Activated naive CD4-positive, alpha-beta T cell treated with anti-CD3 and anti-CD28 coated beads, Interleukin-2, amount 50 U/mL, for 16 hours (primary cell): Measurements from ENCODE around the gene ZMYND10.

Experiments
- DNase-seq: peaks from one replicate; pipeline ENCODE4 v3.0.0-alpha.2; 2020

ZMYND10 gene

GRCh38 chr3:50345586-50346234 is at the start of gene ZMYND10:
Gene ZMYND10 (minus strand): TSS chr3:50345732. CDS start chr3:50345579, 153 bp downstream.
- DNase-seq = peak; percentile 74

GRCh38 chr3:50393061-50393460 is 47.5 kb upstream of the ZMYND10 start:
- DNase-seq = no peak

- no peak for DNase-seq
These were observed 46.7 kb upstream of the ZMYND10 start for GRCh38 chr3:50392101-50392715.

GRCh38 chr3:50390508-50391224 is 45.1 kb upstream of the ZMYND10 start:
- no peak for DNase-seq

DNA sequence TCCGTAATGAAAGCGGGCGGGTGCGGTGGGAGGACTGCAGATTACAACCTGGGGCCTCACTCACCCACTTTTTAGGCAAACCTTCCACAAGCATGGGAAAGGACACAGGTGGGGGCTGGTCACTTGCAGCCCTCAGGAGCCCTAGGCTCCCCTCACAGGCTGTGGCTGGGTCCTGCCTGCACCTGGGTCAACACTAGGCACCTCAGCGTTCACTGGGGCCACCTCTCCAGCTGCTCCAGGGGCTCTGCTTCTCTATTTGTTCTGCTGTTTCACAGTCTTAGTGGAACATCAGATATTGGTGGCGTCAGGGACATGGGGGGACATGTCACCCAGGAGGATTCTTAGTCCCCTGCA is 43.9 kb upstream of the ZMYND10 start:
- DNase-seq = no peak

DNA sequence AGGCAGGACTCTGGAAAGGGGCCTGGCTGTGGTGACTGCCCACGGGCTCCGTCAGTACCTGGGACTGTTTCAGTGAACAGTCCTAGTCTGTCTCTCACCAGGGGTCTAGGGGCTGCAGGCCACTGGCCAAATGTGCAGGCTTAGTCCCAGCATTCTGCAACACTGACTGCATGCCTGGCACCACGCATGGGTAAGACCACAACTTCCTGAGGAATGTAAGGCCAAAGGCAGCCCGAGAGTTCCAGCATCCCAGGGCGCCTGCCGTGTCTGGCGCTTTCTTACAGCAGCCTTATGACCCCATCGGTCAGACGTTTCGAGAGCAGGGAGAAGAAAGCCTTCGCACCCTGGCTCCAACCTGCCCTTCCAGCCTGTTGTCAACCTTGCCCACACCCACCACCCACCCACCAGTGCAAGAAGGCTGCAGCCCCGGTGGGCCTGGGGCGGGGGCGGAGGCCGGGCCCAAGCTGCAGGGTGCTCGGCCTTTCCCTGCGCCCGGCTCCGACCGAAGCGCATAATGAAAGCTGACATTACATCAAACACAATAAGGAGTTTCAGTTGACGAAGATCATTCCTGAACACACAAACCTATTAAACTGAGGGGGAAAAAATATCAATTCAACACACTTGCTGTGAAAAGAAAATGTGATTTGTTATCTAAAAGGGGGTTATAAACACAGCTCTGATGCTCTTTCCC is 43.3 kb upstream of the ZMYND10 start:
- no peak for DNase-seq

- DNase-seq = no peak
These were observed 42.6 kb upstream of the ZMYND10 start for GRCh38 chr3:50388016-50388719.

- no peak for DNase-seq
These were observed 40.2 kb upstream of the ZMYND10 start for GRCh38 chr3:50385754-50386153.

DNA sequence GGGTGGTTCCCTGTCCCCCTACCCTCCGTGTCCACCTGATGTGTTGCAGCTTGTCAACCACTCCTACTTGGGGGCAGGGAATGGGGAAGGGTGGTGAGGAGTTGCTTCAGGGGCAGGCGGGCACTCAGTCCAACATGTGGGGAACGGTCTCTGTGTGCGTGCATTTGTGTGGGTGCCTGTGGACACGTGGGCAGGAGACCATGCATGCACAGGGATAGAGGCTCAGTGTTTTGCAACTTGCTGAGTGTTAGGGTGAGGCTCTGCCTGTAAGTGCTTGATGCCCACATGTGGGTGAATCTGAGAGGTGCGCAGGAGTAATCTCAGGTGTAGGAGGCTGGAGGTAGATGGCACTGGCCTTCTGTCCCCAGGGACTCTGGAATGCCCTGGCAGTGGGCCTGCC is 38.2 kb upstream of the ZMYND10 start:
- DNase-seq = no peak

GRCh38 chr3:50382722-50383121 is 37.2 kb upstream of the ZMYND10 start:
- no peak for DNase-seq

DNA sequence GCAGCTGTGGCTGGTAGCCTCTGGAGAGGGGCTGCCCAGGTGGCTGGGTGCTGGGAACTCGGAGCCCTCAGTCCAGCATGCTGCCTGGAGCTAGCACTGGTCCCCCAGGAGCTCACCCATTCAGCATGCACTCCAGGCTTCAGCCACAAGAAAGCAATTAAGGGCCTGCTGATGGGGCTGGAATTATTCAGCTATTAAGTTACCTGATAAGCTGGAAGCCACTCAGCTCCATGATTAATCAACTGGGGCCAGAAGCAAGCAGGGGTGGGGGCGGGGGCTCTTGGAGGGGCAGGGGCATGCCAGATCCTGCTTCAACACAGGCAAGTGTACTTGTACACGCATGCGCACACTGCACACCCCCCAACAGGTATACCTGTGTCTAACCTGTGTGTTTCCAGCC is 35.9 kb upstream of the ZMYND10 start:
- no peak for DNase-seq

GRCh38 chr3:50380405-50381085 is 35.0 kb upstream of the ZMYND10 start:
- DNase-seq = no peak

DNA sequence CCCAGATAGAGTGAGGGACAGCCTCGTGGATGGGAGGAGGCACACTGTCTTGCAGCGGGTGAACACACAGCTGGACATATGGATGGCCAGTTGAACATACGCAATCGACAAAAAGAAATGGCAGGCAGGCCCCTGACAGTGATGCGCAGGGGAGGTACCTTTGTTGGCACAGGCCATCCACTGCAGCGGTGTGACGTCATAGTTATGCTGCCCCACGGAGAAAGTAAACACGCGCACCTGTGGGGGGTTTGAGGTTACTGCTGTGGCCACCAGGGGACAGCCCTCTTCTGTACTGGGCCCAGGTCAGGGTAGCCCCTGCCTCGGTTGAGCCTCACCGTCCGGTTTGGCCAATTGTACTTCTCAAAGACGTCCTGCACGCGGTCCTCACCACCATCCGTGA is 33.2 kb upstream of the ZMYND10 start:
- DNase-seq = no peak

DNA sequence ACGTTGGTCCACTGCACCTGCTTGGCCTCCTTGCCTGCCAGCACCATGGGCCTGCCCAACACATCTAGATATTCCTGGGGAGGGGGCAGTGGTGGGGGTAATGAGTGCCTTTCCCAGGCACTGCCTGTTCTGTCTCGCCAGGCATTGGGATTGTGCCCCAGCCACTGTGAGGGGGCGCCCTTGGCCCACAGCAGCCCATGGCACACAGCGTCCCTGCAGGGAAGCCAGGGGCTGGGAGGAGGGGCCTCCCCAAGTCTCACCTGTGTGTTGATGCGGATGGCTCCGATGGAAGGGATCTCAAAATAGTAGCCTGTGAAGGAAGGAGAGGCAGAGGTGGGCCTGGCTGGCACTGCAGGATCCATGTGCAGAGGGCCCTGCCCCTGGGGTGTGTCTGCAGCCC is 32.5 kb upstream of the ZMYND10 start:
- DNase-seq = no peak

DNA sequence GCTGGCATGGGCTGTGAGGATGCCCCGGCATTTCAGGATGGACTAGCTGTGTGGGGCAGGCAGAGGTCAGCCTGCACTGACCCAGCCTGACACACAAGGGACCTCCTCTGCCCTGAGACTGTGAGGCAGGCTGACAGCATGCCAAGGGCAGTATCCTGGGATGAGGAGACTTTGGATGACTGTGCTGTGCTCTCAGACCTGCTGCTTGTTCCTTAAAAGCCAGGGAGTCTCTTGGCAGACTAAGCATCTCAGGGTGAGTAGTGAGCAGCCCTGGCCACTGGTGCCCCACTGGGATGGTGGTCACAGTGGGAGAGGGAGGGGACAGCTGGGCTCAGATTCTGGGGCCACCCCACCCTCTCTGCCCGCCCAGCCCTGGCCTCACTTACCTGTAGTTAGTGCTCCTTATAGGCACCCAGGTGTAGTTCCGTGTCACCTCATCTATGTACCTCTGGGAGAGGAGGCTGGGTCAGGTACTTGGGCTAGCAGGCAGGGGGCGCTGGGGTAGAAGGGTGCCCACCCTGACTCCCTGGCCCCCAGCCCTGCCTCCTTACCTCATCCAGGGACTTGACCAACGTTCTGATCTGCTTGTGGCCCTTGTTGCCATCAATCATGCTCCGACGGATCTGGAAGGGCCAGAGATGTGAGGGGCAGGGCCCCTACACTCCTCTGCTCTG is 29.9 kb upstream of the ZMYND10 start:
- no peak for DNase-seq

DNA sequence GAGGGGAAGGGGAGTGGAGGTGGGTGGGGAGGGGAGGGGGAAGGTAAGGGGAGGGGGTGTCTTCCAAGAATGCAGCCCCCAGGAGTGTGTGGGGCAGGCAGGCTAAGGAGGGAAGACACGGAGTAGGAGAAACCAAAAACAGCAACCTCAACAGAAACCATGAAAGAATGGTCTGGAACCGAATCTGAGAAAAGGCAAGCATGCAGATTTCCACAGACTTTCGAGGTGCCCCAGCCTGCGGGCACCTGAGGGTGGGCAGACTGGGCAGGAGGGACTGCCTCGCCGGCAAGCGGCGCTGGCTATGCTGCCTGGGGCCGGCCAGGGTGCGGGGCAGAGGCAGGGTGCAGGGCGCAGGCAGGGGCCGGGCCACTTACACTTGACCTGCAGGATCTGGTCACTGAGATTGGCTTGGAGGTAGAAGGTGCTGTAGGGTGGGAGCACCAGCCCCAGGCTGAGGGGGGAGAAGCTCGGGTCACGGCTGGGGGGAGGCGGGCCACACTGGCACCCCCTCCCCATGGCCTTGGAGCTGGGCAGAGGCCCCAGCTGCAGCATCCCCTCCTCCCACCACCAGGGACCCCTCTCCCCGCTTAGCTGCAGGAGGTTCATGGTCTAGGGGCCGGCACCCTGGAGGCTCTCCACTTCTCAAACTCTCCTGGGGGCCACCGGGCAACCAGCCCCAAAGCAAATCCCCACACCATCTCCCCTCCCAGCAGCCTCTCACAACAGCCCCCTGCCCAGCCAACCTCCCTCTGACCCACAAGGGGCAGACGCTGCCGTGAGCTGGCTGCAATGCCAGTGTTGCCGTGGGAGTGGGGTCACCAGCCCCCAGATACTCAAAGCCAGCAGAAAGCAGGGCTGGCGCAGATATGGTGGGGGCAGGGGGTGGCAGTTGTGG is 29.1 kb upstream of the ZMYND10 start:
- no peak for DNase-seq

DNA sequence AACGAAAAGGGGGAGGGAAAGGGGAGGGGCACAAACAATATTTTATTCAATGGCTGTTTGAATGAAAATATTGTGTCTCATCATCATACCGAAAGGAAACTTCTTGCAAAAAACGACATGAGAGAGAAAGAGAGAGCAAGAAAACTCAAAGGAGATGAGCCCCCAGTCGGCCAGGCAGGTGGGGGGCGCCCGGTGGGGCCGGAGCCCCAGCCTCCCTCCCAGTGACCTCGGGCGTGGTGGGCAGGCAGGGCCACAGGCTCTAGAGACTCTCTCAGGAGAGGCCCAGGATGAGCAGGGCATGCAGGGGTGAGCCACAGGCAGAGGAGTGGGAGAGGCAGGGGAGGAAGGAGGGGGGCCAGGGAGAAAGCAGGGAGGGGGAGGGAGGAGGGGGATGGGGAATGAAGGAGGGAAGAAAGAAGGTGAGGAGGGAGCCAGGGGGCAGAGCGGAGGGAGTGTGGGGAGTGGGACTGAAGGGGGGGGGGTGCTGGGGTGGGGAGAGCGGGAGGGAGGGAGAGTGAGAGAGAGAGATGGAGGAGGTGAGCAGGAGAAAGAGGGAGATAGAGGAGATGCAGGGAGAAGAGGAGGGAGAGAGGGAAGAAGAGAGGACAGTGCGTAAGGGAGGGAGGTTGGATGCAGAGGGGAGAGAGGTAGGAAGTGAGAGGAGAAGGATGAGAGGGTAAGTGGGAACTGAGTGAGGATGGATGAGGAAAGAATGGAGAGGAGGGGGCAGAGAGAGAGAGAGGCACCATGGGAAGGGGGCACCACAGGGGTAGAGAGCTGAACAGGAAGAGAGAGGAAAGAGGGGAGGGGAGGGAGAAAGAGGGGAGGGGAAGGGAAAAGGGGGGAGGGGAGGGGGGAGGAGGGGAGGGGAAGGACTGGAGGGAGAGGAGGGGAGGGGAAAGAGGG is 27.9 kb upstream of the ZMYND10 start:
- no peak for DNase-seq

GRCh38 chr3:50372349-50372748 is 26.8 kb upstream of the ZMYND10 start:
- DNase-seq = no peak

DNA sequence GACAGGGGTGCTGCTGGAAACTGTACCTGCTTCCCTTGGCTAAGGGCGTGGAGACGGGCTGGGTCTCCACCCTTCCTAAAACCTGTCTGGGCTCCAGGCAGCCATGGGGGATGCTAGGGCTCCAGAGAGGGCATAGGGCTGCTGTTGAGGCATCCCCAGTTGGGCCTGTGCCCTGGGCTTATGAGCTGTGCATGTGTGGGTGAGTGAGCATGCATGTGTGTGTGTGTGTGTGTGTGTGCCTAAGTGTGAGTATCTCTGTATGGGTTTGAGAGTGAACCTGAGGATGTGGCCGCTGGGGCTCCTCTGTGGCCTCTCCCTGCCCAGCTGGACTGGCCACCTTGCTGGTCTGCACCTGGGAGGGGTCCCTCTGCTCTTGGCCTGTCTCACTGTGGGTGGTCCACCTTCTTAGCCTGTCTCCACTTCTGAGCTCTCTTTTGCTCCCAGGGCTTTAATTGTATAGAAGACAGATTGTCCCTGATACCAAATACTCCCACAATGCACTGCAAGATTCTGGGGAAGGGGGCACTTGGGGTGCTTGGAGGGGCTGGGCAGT is 25.7 kb upstream of the ZMYND10 start:
- no peak for DNase-seq
